Neural cell (in vitro differentiated cells): ENCODE results near the gene LCT. TPM values are rescaled to one million over a fixed set of nuclear protein-coding genes. Genes with fewer than 3 reads are reported as not detected.
"Not testable (repeated sequence)": the region's sequence is repeated elsewhere in the genome, so short reads cannot be mapped to it uniquely, and the experiment has no call there.

Experiments
- H2AFZ ChIP-seq: fragments of 200-600, 300-800 bp; sonication (generic), shearing (Covaris generic); 2 replicates; pipeline ENCODE4 v1.6.0; 2014; ENCODE audit warnings: low read depth, mild to moderate bottlenecking, antibody characterized with exemption, low read length, moderate library complexity
- H3F3A ChIP-seq: fragments of 200-600 bp; shearing (Covaris generic); 2 replicates; pipeline ENCODE4 v1.6.1; 2016; ENCODE audit warnings: mild to moderate bottlenecking, moderate library complexity, mixed read lengths, antibody characterized with exemption, low read length; ENCODE audit not compliant: insufficient read depth, poor library complexity, severe bottlenecking
- H3K27ac ChIP-seq: fragments of 200-600, 300-800 bp; sonication (generic), shearing (Covaris generic); 2 replicates; pipeline ENCODE4 v1.5.1; 2014; ENCODE audit warnings: mild to moderate bottlenecking, low read length, moderate library complexity
- H3K27me3 ChIP-seq: fragments of 300-800, 200-600 bp; sonication (generic), shearing (Covaris generic); 2 replicates; pipeline ENCODE4 v1.6.0; 2014; ENCODE audit warnings: mild to moderate bottlenecking, low read depth, low read length, moderate library complexity; ENCODE audit not compliant: insufficient read depth
- H3K36me3 ChIP-seq: fragments of 300-800, 200-600 bp; sonication (generic), shearing (Covaris generic); 2 replicates; pipeline ENCODE4 v1.5.1; 2014; ENCODE audit warnings: mild to moderate bottlenecking, antibody characterized with exemption, low read length, moderate library complexity; ENCODE audit not compliant: insufficient read depth
- H3K4me2 ChIP-seq: fragments of 300-800, 200-600 bp; sonication (generic), shearing (Covaris generic); 2 replicates; pipeline ENCODE4 v1.6.0; 2014; ENCODE audit warnings: mild to moderate bottlenecking, low read length
- H3K4me3 ChIP-seq: fragments of 300-800, 200-600 bp; sonication (generic), shearing (Covaris generic); 2 replicates; pipeline ENCODE4 v1.5.1; 2014; ENCODE audit warnings: mild to moderate bottlenecking, low read length, moderate library complexity
- H3K79me2 ChIP-seq: fragments of 200-600 bp; shearing (Covaris generic); replicated peaks from 2 replicates; pipeline ENCODE4 v1.6.0; 2014; ENCODE audit warnings: mild to moderate bottlenecking, low read length, moderate library complexity; ENCODE audit not compliant: insufficient read depth
- H3K9ac ChIP-seq: fragments of 300-800, 200-600 bp; sonication (generic), shearing (Covaris generic); 2 replicates; pipeline ENCODE4 v1.6.1; 2016; ENCODE audit warnings: mild to moderate bottlenecking, low read length, mixed read lengths
- H3K9me2 ChIP-seq: fragments of 200-600 bp; shearing (Covaris generic); 2 replicates; pipeline ENCODE4 v1.6.1; 2016; ENCODE audit warnings: mild to moderate bottlenecking, low read length, mixed read lengths; ENCODE audit not compliant: insufficient read depth
- H3K9me3 ChIP-seq: fragments of 200-600, 300-800 bp; sonication (generic), shearing (Covaris generic); 2 replicates; pipeline ENCODE4 v1.6.1; 2016; ENCODE audit warnings: mild to moderate bottlenecking, mixed run types, low read length, moderate library complexity, mixed read lengths
- H4K20me1 ChIP-seq: fragments of 200-600 bp; shearing (Covaris generic); 2 replicates; pipeline ENCODE4 v1.6.1; 2016; ENCODE audit warnings: mild to moderate bottlenecking, mixed run types; ENCODE audit not compliant: insufficient read depth
- EP300 ChIP-seq: fragments of 450-650 bp; conservative IDR thresholded peaks from 2 replicates; pipeline ENCODE4 v1.6.1; 2014; ENCODE audit warnings: antibody characterized with exemption, mild to moderate bottlenecking, moderate library complexity; ENCODE audit not compliant: poor library complexity, severe bottlenecking
- EZH2 ChIP-seq: fragments of 200-600, 300-800 bp; shearing (Covaris generic), sonication (generic); IDR thresholded peaks from 2 replicates; pipeline ENCODE4 v1.6.1; 2014; ENCODE audit warnings: antibody characterized with exemption, low read length, borderline replicate concordance, mild to moderate bottlenecking; ENCODE audit not compliant: insufficient read depth, poor library complexity, severe bottlenecking
- MXI1 ChIP-seq: fragments of 450-650 bp; conservative IDR thresholded peaks from 2 replicates; pipeline ENCODE4 v1.6.1; 2014; ENCODE audit warnings: antibody characterized with exemption, mild to moderate bottlenecking; ENCODE audit not compliant: poor library complexity, severe bottlenecking
- POLR2AphosphoS5 ChIP-seq: IDR thresholded peaks from 2 replicates; pipeline ENCODE4 v1.6.1; 2012
- RAD21 ChIP-seq: fragments of 450-650 bp; conservative IDR thresholded peaks from 2 replicates; pipeline ENCODE4 v1.6.1; 2014; ENCODE audit warnings: antibody characterized with exemption, mild to moderate bottlenecking, moderate library complexity
- SMC3 ChIP-seq: fragments of 450-650 bp; conservative IDR thresholded peaks from 2 replicates; pipeline ENCODE4 v1.6.1; 2014; ENCODE audit warnings: antibody characterized with exemption, mild to moderate bottlenecking, moderate library complexity; ENCODE audit not compliant: poor library complexity
- TAF1 ChIP-seq: IDR thresholded peaks from 2 replicates; pipeline ENCODE4 v1.6.1; 2012; ENCODE audit warnings: low read depth
- polyA plus RNA-seq: library from polyadenylated mRNA; depleted of rRNA; stranded (reverse); fragments of >200 nt; gene quantifications from 2 replicates; pipeline ENCODE4 v1.2.3, GENCODE V29; 2014
- TF ChIP-seq, protein P1 (sequence below): IDR thresholded peaks from 2 replicates; pipeline ENCODE4 v1.6.1; 2012; ENCODE audit warnings: borderline replicate concordance
- TF ChIP-seq, protein P2 (sequence below): fragments of 450-650 bp; IDR thresholded peaks from 2 replicates; pipeline ENCODE4 v1.5.1; 2014; ENCODE audit warnings: antibody characterized with exemption, mild to moderate bottlenecking, moderate library complexity; ENCODE audit not compliant: poor library complexity, severe bottlenecking

The LCT gene
- polyA plus RNA-seq, 1 donor from 2014 or later: not detected

DNA sequence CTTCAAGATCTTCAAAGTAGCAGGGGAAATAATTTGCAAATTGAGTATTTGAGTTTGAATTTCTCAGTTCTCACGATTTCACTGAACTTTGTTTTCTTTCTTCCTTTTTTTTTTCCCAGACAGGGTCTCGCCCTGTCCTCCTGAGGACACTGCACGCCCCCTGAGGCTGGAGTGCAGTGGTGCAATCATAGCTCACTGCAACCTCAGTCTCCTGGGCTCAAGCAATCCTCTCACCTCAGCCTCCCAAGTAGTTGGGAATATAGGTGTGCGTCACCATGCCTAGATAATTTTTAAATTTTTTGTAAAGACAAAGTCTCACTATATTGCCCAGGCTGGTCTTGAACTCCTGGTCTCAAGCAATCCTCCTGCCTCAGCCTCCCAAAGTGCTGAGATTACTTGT is 41.3 kb downstream of the LCT start:
- H4K20me1 ChIP-seq, H3K36me3 ChIP-seq, H3K9me2 ChIP-seq, H3K27ac ChIP-seq, H3K79me2 ChIP-seq, H3K4me3 ChIP-seq, H3K27me3 ChIP-seq, H3K9ac ChIP-seq, H3F3A ChIP-seq, H2AFZ ChIP-seq, H3K9me3 ChIP-seq, H3K4me2 ChIP-seq: not testable (repeated sequence)

- Histone ChIP-seq H3K4me3 (no peak overlapping the region), H3K9me3 (no peaks in the 10 kb centered on the region), H4K20me1 (no peaks in the 10 kb centered on the region), H3K9ac (no peak overlapping the region), H3K36me3 (no peaks in the 10 kb centered on the region), H3K27me3 (no peaks in the 10 kb centered on the region), H2AFZ (no peak overlapping the region), H3K79me2 (no peaks in the 10 kb centered on the region), H3K9me2 (no peaks in the 10 kb centered on the region), H3K27ac (no peak overlapping the region), H3K4me2 (no peak overlapping the region), H3F3A (no peaks in the 10 kb centered on the region)
- TF ChIP-seq EP300: no peak
- TF ChIP-seq TAF1: no peak
- TF ChIP-seq RAD21: no peak
- TF ChIP-seq, protein P1, sequence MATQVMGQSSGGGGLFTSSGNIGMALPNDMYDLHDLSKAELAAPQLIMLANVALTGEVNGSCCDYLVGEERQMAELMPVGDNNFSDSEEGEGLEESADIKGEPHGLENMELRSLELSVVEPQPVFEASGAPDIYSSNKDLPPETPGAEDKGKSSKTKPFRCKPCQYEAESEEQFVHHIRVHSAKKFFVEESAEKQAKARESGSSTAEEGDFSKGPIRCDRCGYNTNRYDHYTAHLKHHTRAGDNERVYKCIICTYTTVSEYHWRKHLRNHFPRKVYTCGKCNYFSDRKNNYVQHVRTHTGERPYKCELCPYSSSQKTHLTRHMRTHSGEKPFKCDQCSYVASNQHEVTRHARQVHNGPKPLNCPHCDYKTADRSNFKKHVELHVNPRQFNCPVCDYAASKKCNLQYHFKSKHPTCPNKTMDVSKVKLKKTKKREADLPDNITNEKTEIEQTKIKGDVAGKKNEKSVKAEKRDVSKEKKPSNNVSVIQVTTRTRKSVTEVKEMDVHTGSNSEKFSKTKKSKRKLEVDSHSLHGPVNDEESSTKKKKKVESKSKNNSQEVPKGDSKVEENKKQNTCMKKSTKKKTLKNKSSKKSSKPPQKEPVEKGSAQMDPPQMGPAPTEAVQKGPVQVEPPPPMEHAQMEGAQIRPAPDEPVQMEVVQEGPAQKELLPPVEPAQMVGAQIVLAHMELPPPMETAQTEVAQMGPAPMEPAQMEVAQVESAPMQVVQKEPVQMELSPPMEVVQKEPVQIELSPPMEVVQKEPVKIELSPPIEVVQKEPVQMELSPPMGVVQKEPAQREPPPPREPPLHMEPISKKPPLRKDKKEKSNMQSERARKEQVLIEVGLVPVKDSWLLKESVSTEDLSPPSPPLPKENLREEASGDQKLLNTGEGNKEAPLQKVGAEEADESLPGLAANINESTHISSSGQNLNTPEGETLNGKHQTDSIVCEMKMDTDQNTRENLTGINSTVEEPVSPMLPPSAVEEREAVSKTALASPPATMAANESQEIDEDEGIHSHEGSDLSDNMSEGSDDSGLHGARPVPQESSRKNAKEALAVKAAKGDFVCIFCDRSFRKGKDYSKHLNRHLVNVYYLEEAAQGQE: no peak
- no peak for TF ChIP-seq SMC3
- no peak for TF ChIP-seq POLR2AphosphoS5
- TF ChIP-seq, protein P2, sequence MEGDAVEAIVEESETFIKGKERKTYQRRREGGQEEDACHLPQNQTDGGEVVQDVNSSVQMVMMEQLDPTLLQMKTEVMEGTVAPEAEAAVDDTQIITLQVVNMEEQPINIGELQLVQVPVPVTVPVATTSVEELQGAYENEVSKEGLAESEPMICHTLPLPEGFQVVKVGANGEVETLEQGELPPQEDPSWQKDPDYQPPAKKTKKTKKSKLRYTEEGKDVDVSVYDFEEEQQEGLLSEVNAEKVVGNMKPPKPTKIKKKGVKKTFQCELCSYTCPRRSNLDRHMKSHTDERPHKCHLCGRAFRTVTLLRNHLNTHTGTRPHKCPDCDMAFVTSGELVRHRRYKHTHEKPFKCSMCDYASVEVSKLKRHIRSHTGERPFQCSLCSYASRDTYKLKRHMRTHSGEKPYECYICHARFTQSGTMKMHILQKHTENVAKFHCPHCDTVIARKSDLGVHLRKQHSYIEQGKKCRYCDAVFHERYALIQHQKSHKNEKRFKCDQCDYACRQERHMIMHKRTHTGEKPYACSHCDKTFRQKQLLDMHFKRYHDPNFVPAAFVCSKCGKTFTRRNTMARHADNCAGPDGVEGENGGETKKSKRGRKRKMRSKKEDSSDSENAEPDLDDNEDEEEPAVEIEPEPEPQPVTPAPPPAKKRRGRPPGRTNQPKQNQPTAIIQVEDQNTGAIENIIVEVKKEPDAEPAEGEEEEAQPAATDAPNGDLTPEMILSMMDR: no peak
- TF ChIP-seq EZH2: no peak
- no peak for TF ChIP-seq MXI1
These were observed 44.4 kb downstream of the LCT start for GRCh38 chr2:135792401-135793150.
